Right atrium auricular region (tissue), 2 donors: ENCODE measurements around the gene PPIB. TPM values are rescaled to one million over a fixed set of nuclear protein-coding genes. Genes with fewer than 3 reads are reported as not detected.
"Not testable (repeated sequence)": the region's sequence is repeated elsewhere in the genome, so short reads cannot be mapped to it uniquely, and the experiment has no call there.

Experiments used
- DNase-seq: peaks from one replicate; pipeline ENCODE4 v3.0.0-alpha.2; 2019; ENCODE audit warnings: low spot score
- H3K27ac ChIP-seq, 2 donors: fragments of 200-600 bp; sonication (generic); 1 replicate in 1 of 2; 2 replicates in 1 of 2; pipeline ENCODE4 v1.5.1; 2016 to 2019
- H3K27me3 ChIP-seq, 2 donors: fragments of 200-600 bp; sonication (generic); one replicate each; pipeline versions ENCODE4 v1.5.1 to v1.6.0; 2017 to 2019
- H3K36me3 ChIP-seq: fragments of 200-600 bp; sonication (generic); one replicate; pipeline ENCODE4 v1.5.1; 2016
- H3K4me1 ChIP-seq, 2 donors: fragments of 200-600 bp; sonication (generic); one replicate each; pipeline versions ENCODE4 v1.5.1 to v1.6.0; 2017 to 2019
- H3K4me3 ChIP-seq, 2 donors: fragments of 200-600 bp; sonication (generic); 1 replicate in 1 of 2; 2 replicates in 1 of 2; pipeline ENCODE4 v1.5.1; 2017 to 2019; ENCODE audit warnings: mild to moderate bottlenecking in 1 of 2, moderate library complexity in 1 of 2
- H3K9me3 ChIP-seq, 2 donors: fragments of 200-600 bp; sonication (generic); one replicate each; pipeline ENCODE4 v1.5.1; 2019
- total RNA-seq, 2 donors: library from RNA; depleted of rRNA; stranded (reverse); fragments of >200 nt; gene quantifications; one replicate each; pipeline ENCODE4 v1.1.0, GENCODE V29; 2016
- TF ChIP-seq, protein P1 (sequence below), 2 donors: fragments of 200-600 bp; sonication (generic); IDR thresholded peaks; one replicate each; pipeline ENCODE4 v1.5.1; 2019; ENCODE audit warnings: antibody characterized with exemption in 2 of 2

PPIB gene
- total RNA-seq, 2 donors from 2014 or later: 139 to 189 TPM

DNA sequence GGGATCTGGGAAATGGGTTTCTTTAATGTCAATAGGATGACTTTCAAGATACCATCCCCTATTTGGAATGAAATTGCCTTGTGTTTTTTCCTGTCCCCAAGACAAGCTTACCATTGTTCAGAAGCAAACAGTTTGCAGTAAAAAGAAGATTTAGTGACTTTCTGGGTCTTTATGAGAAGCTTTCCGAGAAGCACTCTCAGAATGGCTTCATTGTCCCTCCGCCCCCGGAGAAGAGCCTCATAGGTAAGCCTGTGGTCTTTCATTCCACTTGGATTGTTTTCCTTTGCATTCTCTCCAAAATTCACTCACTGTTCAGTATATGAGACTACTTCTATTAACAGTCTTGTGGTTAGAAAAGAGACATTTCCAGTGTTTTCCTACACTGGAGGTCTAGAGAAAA is 36.8 kb downstream of the PPIB start:
- Histone ChIP-seq H3K27me3 (no peaks in the 10 kb centered on the region), H3K4me1 (no peaks in the 10 kb centered on the region), H3K9me3 (no peaks in the 10 kb centered on the region), H3K4me3 (no peak overlapping the region), H3K27ac (no peak overlapping the region), H3K36me3 (peaks cover 80% of the 10 kb centered on the region)
- TF ChIP-seq, protein P1, sequence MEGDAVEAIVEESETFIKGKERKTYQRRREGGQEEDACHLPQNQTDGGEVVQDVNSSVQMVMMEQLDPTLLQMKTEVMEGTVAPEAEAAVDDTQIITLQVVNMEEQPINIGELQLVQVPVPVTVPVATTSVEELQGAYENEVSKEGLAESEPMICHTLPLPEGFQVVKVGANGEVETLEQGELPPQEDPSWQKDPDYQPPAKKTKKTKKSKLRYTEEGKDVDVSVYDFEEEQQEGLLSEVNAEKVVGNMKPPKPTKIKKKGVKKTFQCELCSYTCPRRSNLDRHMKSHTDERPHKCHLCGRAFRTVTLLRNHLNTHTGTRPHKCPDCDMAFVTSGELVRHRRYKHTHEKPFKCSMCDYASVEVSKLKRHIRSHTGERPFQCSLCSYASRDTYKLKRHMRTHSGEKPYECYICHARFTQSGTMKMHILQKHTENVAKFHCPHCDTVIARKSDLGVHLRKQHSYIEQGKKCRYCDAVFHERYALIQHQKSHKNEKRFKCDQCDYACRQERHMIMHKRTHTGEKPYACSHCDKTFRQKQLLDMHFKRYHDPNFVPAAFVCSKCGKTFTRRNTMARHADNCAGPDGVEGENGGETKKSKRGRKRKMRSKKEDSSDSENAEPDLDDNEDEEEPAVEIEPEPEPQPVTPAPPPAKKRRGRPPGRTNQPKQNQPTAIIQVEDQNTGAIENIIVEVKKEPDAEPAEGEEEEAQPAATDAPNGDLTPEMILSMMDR (IDR thresholded peaks at IDR 0.05): no peak
- no peak for DNase-seq

DNA sequence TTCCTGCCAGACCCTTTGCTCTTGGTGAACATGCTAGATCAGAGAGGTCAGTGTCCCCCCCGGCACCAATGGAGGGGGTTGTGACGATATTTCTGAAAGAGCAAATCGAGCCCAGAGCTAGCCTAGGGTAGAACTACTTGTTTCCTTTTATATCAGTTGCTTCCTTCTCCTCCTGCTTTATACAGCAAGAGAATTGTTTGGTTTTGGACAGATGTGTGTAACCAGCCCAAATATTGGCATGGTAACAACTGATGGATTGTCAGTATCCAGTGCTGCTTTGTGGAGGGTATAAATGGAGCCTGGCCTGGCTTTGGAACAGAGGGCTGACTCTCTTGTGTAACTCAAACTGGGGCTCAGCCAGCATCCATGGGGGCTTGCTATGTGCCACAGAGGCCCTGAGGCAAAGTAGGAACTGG is 39.9 kb downstream of the PPIB start:
- Histone ChIP-seq H3K9me3 (no peaks in the 10 kb centered on the region), H3K27me3 (no peaks in the 10 kb centered on the region), H3K36me3 (peaks cover 78% of the 10 kb centered on the region), H3K4me1 (peaks cover 0 to under 1% of the 10 kb centered on the region in 2 donors), H3K27ac (no peak overlapping the region), H3K4me3 (no peak overlapping the region)
- TF ChIP-seq, protein P1 (IDR thresholded peaks at IDR 0.05): no peak
- DNase-seq: no peak

DNA sequence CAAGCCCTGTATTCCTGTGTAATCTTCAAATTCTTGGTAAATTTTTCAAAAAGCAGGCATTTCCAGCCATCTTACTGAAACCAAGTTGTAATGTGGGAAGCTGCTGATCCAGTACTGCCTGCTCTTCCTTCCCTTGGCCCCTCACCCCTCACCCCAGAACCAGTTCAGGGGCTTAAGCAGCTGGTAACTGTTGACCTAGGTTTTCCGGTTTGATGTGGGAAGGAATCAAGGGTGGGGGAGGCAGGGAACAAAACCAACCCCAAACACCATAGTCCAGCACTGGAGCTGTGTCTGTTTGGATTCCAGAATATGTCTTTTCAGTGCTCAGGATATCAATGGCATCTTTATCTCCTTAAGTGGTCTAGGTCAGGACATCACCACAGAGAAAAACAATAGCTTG is 40.4 kb downstream of the PPIB start:
- Histone ChIP-seq H3K27me3 (no peaks in the 10 kb centered on the region), H3K36me3 (peaks cover 77% of the 10 kb centered on the region), H3K27ac (no peak overlapping the region), H3K4me1 (peaks cover 0 to 6% of the 10 kb centered on the region in 2 donors), H3K4me3 (no peak overlapping the region), H3K9me3 (no peaks in the 10 kb centered on the region)
- no peak for DNase-seq
- TF ChIP-seq, protein P1 (IDR thresholded peaks at IDR 0.05): no peak

DNA sequence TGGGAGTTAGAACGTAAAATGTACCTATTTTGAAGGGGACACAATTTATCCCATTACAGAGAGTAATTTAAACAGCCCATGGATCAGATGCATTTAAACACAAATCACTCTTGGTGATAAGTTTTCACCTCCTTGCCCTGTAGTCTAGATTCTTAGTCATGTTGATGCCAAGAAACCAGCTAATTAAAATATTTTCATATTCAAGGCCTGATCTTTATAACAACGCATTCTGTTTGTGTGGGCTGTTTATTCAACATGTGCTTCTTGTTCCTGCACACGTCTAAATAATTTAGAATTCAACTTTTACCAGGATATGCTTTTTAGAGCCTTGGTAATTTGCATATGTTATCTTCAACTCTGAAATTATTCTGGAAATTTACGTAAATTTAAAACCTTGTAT is 41.2 kb downstream of the PPIB start:
- no peak overlapping the region for H3K4me3 ChIP-seq
- H3K36me3 ChIP-seq: peaks cover 76% of the 10 kb centered on the region
- peaks cover 0 to 7% of the 10 kb centered on the region in 2 donors for H3K4me1 ChIP-seq
- no peak overlapping the region for H3K27ac ChIP-seq
- H3K9me3 ChIP-seq: no peaks in the 10 kb centered on the region
- H3K27me3 ChIP-seq: no peaks in the 10 kb centered on the region
- no peak for DNase-seq
- TF ChIP-seq, protein P1 (IDR thresholded peaks at IDR 0.05): no peak

DNA sequence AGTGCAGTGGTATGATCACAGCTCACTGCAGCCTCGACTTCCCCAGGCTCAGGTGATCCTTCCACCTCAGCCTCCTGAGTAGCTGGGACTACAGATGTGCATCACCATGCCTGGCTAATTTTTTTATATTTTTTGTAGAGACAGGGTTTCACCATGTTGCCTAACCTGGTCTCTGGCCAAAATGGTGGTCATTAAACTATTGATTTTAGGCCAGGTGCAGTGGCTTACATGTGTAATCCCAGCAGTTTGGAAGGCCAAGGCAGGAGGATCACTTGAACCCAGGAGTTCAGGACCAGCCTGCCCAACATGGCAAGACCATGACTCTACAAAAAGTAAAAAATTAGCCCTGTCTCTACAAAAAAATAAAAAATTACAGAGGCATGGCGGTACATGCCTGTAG is 42.5 kb downstream of the PPIB start:
- not testable (repeated sequence) for DNase-seq, H3K27ac ChIP-seq, H3K27me3 ChIP-seq, H3K4me3 ChIP-seq, H3K9me3 ChIP-seq, H3K4me1 ChIP-seq
- peaks cover 79% of the 10 kb centered on the region for H3K36me3 ChIP-seq

DNA sequence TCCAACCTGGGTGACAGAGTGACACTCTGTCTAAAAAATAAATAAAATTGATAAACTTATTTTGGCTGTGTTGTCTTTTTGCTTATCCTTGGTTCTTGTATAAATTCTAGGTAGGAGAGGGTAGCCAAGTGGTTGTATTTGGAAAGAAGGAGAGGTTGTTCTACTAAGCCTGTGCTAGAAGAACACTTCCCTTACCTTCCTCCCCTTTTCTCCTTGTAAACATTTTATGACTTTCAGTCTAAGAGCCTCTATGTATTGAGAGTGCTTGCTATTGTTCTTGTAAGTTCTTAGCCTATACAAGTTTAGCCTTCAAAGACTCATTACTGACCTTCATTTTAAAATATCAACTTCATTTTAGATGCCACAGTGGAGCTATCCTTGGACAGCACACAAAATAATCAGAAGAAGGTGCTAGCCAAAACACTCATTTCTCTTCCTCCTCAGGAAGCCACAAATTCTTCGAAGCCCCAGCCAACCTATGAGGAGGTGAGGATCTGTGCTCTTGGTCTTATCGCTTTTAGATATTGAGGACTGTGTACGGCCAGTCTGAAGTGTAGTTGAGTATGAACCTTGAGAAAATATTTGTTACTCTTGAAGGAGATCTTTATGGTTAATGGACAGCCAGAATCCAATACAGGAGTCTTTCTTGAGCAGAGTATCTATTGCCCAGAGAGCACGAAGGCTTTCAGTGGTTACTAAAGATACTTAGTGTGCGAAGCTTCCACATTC is 44.9 kb downstream of the PPIB start:
- Histone ChIP-seq H3K27me3 (no peaks in the 10 kb centered on the region), H3K9me3 (no peaks in the 10 kb centered on the region), H3K36me3 (peaks cover 88% of the 10 kb centered on the region), H3K27ac (no peak overlapping the region), H3K4me3 (no peak overlapping the region), H3K4me1 (peaks cover 0 to 13% of the 10 kb centered on the region in 2 donors)
- DNase-seq: no peak
- TF ChIP-seq, protein P1 (IDR thresholded peaks at IDR 0.05): no peak
